GM10847 (cell line): ENCODE results near the gene PAPOLA.

ENCODE experiments used
- POLR2A ChIP-seq: IDR thresholded peaks from 2 replicates; pipeline ENCODE4 v1.6.1; 2011; ENCODE audit not compliant: insufficient read length; ENCODE audit errors: extremely low read depth

PAPOLA gene

GRCh38 chr14:96586921-96587822, 85.0 kb downstream of the PAPOLA start:
- TF ChIP-seq POLR2A: no peak

DNA sequence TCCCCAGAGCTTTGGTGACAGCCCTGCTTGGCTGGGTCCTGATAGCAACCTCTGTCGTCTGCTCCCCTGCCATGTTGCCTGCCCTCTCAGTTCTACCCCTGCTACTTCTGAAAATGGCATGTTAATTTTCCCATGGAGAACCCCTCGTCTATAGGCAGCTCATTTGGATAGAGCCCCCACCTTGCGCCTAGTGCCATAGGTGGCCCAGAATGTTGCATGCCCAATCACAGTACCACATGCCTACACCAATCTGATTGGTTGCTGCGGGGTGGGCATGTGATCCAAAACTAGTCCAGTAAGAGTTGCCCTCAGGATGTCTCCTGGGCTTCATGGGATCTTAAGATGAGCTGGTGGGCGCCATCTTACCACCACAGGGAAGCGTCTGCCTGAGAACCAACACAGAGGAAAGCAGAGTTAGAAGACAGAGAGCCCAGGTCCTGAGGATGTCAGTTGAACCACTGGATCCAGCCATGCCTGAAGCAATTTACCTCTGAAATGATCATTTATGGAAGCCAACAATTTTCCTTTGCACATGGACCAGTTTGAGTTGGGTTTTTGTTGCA, 85.7 kb downstream of the PAPOLA start:
- TF ChIP-seq POLR2A: no peak

GRCh38 chr14:96588410-96589257, 86.5 kb downstream of the PAPOLA start:
- no peak for TF ChIP-seq POLR2A

- no peak for TF ChIP-seq POLR2A
Measured at GRCh38 chr14:96589577-96589976, 87.4 kb downstream of the PAPOLA start.

- TF ChIP-seq POLR2A: no peak
Measured at GRCh38 chr14:96590190-96590864, 88.1 kb downstream of the PAPOLA start.

DNA sequence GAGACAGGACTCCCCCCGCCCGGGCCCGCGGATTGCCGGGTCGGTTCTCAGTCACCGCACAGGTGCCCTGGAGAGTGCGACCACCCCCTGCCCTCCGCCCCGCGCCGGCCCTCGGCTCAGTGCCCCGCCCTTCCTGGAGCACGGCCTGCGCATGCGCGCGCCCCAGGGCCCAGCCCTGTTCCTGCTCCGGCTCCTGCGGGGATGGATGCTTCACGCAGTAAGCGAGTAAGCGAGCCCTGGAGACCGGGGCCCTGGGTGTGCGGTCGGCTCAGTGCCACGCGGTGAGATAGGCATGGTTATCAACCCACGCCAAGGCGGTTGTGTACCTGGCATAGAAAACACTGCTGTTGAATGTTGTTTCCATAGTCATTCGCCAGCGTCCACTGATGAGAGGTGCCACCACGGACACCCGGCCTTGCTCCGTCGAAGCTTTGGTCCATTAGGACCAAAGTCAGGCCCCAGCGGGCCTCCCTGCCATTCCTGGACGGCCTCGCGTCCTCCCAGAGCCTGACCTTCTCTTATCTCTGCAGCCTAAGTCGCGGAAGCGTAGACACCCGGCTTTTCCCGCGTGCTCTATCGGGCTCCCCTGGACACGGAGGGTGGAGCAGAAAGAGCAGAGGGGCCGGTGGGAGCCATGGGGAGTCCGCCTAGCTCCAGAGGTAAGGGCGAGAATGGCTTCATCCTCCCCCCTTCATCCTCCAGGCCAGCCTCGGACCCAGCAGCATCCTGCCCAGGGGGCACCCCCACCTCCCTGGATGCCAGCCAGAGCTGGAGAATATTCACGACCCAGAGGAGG, 90.6 kb downstream of the PAPOLA start:
- TF ChIP-seq POLR2A: no peak

- TF ChIP-seq POLR2A: no peak
Measured at GRCh38 chr14:96594961-96595360, 92.8 kb downstream of the PAPOLA start.

DNA sequence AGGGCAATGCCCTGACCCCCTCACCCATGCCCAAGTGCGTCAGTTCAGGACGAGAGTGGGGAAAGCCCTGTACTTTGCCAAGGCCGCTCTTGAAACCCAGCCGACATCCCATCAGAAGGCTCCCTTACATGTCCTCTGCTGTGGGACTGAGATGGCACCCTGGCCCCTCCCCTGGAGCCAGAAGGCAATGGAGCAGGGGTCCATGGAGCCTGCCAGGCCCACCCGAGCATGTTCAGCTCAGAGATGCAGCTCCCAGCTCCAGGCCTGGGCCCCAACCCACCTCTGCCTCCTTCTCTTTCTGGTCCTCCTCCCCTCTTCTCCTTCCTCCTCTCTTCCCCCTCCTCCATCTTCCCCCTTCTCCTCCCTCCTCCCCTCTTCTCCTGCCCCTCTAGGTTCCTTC, 95.5 kb downstream of the PAPOLA start:
- TF ChIP-seq POLR2A: no peak

- no peak for TF ChIP-seq POLR2A
Measured at GRCh38 chr14:96598332-96598928, 96.2 kb downstream of the PAPOLA start.

GRCh38 chr14:96599076-96599475, 96.9 kb downstream of the PAPOLA start:
- no peak for TF ChIP-seq POLR2A

DNA sequence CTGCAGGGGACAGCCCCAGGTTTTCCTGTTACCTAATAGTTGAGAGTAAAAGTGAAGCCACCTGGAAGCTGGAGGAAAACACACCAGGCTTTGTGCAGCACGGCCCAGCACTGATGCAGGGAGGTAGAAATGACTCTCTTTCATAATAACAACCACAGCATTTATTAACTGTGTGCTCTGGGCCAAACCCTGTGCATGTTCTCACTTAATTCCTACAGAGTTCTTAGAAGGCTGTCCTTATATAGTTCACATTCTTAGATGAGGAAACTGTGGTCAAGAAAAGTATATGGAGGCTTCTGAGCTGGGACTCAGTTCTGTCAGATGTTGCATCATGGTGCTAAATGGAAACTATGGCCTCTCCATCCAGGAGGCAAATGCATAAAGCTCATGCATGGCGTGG, 100.0 kb downstream of the PAPOLA start:
- no peak for TF ChIP-seq POLR2A

DNA sequence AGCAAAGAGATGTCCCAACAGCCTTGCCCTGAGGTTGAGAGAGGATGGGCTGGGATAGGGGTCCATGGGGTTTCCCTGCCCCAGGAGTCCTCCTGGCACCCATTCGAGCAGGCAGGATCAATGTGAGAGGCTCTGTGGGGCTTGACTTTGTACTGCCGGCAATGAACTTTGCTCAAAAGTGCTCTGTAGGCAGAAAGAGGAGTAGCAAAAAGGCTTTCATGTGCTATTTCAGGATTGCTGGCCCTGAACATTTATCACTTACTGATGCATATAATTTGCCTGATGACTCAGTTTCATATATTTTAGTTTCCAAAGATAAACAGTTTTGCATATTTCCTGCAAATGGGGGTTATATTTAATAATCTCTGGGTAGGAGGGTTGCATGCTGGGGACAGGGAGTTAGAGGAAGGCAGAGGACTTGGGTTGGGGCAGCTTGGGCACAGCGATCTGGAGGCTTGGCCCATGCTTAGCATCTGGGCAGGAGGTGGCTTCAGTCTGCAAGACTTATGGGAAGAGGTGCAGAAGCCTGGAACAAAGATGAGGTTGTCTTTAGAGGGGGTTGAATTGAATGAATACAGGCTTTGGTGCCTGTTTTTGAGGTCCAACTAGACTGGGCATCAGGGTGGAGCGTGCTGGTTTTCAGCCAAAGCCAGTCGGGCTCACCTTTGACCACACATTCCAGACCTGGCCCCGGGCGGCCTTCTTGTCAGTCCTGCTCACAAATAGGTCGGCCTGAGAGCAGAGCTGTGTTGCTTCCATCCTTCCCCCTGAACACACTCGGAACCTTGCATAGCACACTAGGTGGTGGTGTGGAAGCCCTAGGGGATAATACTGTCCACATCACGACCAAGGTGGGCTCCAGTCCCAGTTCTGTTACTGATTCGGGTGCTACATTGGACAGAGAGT, 101.4 kb downstream of the PAPOLA start:
- TF ChIP-seq POLR2A: no peak

DNA sequence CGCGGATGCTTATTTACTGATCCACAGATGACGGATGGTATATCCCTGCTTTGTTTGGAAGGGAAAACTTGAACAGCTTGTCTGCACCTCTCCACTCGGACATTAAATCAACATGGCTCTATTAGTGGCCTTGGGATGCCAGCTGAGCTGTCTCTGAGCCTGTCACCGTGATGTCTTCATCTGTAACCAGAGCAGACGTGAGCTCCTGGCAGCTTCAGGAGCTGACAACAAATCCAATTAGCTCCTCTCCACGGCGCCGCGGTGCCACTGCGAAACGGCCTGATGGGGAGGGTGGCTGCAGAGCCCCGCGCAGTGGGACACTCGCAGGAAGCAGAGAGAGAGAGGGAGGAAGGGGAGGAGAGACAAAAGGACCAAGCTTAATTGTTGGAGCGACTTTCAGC, 112.3 kb downstream of the PAPOLA start:
- TF ChIP-seq POLR2A: no peak
